K562 (cell line): ENCODE measurements around the gene ALB. TPM values are rescaled to one million over a fixed set of nuclear protein-coding genes. Genes with fewer than 3 reads are reported as not detected.
"Not testable (repeated sequence)": the region's sequence is repeated elsewhere in the genome, so short reads cannot be mapped to it uniquely, and the experiment has no call there.

Experiments used
- ATAC-seq: fragments of 200-7000 bp; cut with Tn5 transposase; 3 replicates; pipeline ENCODE4 v1.9.1; 2020; ENCODE audit warnings: moderate library complexity
- BruUV-seq: library from RNA; stranded (reverse); fragments of 400-500 nt; replicated peaks from 2 replicates; lab custom pipeline; 2021; lab: Mats Ljungman, UMichigan
- CTCF ChIA-PET: fragments of 300-600 bp; formaldehyde crosslinking; extraction: SDS; loops from one replicate; lab custom pipeline; 2021; ENCODE audit warnings: low intra/inter-chr PET ratio; lab: Yijun Ruan, JAX
- POLR2A ChIA-PET: fragments of 300-600, 350-650 bp; sonication (Branson Sonifier 250); formaldehyde crosslinking; extraction: SDS; loops from one replicate; lab custom pipeline; 2021; ENCODE audit warnings: antibody characterized with exemption, inconsistent platforms; lab: Yijun Ruan, JAX
- DNase-seq, 4 experiments: peaks; one replicate each; pipeline versions ENCODE4 v3.0.0 to v3.0.0-alpha.2; 2011 to 2018; ENCODE audit warnings: low spot score in 3 of 4, mixed read lengths in 3 of 4; ENCODE audit errors: extremely low read depth in 1 of 4
- FAIRE-seq: peaks from 2 replicates; lab custom pipeline; 2011; peaks lifted over from hg19 to GRCh38; lab: Jason Lieb, UNC
- H2AFZ ChIP-seq: 2 replicates; pipeline ENCODE4 v1.6.0; 2011; ENCODE audit warnings: low read depth, low read length, control low read depth, inconsistent platforms
- H3K27ac ChIP-seq: fragments of 200-600 bp; 3 replicates; pipeline ENCODE4 v1.8.0; 2011; ENCODE audit warnings: low read depth, mild to moderate bottlenecking, control low read depth, inconsistent platforms, low read length, moderate library complexity, mixed read lengths; ENCODE audit errors: extremely low read depth
- H3K27me3 ChIP-seq, 2 experiments: fragments of 300-600 bp in 1 of 2; 2 replicates in 1 of 2; 3 replicates in 1 of 2; pipeline versions ENCODE4 v1.6.0 to v1.8.0; 2011; ENCODE audit warnings: inconsistent platforms in 2 of 2, low read length in 2 of 2, mild to moderate bottlenecking in 1 of 2, mixed read lengths in 1 of 2, moderate library complexity in 1 of 2; ENCODE audit not compliant: control insufficient read depth in 2 of 2, insufficient read depth in 2 of 2
- H3K36me3 ChIP-seq: fragments of 300-600 bp; 3 replicates; pipeline ENCODE4 v1.8.0; 2011; ENCODE audit warnings: mild to moderate bottlenecking, low read length, inconsistent platforms; ENCODE audit not compliant: control insufficient read depth, insufficient read depth
- H3K4me1 ChIP-seq, 2 experiments: fragments of 200-600 bp in 1 of 2; replicated peaks in 1 of 2; 2 replicates in 1 of 2; 3 replicates in 1 of 2; pipeline versions ENCODE4 v1.5.1 to v1.8.0; 2011; ENCODE audit warnings: inconsistent platforms in 2 of 2, low read length in 2 of 2, mild to moderate bottlenecking in 1 of 2, mixed read lengths in 1 of 2, moderate library complexity in 1 of 2; ENCODE audit not compliant: control insufficient read depth in 2 of 2, insufficient read depth in 2 of 2
- H3K4me2 ChIP-seq: 2 replicates; pipeline ENCODE4 v1.6.1; 2011; ENCODE audit warnings: low read length, control low read depth, inconsistent platforms, mixed read lengths; ENCODE audit not compliant: insufficient read depth
- H3K4me3 ChIP-seq: fragments of 200-600 bp; sonication (generic), shearing (Covaris generic); 2 replicates; pipeline ENCODE4 v1.5.1; 2016; ENCODE audit warnings: control low read depth, inconsistent platforms
- H3K79me2 ChIP-seq: fragments of 200-600 bp; 3 replicates; pipeline ENCODE4 v1.8.0; 2011; ENCODE audit warnings: low read length, inconsistent platforms; ENCODE audit not compliant: control insufficient read depth, insufficient read depth
- H3K9ac ChIP-seq, 2 experiments: 2 replicates each; pipeline versions ENCODE4 v1.6.0 to v1.6.1; 2011; ENCODE audit warnings: low read depth in 2 of 2, low read length in 2 of 2, control low read depth in 1 of 2, inconsistent platforms in 1 of 2, mild to moderate bottlenecking in 1 of 2, mixed read lengths in 1 of 2; ENCODE audit not compliant: insufficient read depth in 1 of 2
- H3K9me1 ChIP-seq: one replicate; pipeline ENCODE4 v1.6.0; 2011; ENCODE audit warnings: inconsistent platforms, mild to moderate bottlenecking, low read length, moderate library complexity; ENCODE audit not compliant: control insufficient read depth, insufficient read depth
- H3K9me3 ChIP-seq: replicated peaks from 2 replicates; pipeline ENCODE4 v1.5.1; 2011; ENCODE audit warnings: low read depth, low read length, inconsistent platforms; ENCODE audit not compliant: control insufficient read depth, insufficient read depth
- H4K20me1 ChIP-seq: replicated peaks from 2 replicates; pipeline ENCODE4 v1.6.1; 2011; ENCODE audit warnings: low read length, inconsistent platforms, mixed read lengths; ENCODE audit not compliant: control insufficient read depth, insufficient read depth
- BMI1 ChIP-seq: fragments of 150-350 bp; IDR thresholded peaks from 2 replicates; pipeline ENCODE4 v1.6.1; 2014; ENCODE audit warnings: low read length
- CBX2 ChIP-seq: fragments of 200-600 bp; sonication (generic); IDR thresholded peaks from one replicate; pipeline ENCODE4 v1.6.1; 2012; ENCODE audit warnings: mild to moderate bottlenecking, low read length, inconsistent platforms; ENCODE audit not compliant: insufficient read depth, poor library complexity, severe bottlenecking
- CC2D1A ChIP-seq: fragments of 450-650 bp; IDR thresholded peaks from 2 replicates; pipeline ENCODE4 v1.6.1; 2017; ENCODE audit warnings: mild to moderate bottlenecking
- PHF21A ChIP-seq: fragments of 450-650 bp; IDR thresholded peaks from 2 replicates; pipeline ENCODE4 v1.6.1; 2017; ENCODE audit warnings: low read depth, borderline replicate concordance
- POLR2AphosphoS2 ChIP-seq: IDR thresholded peaks from 2 replicates; pipeline ENCODE4 v1.6.1; 2012; ENCODE audit warnings: low read length, improper control_type of control experiment
- POLR3A ChIP-seq: IDR thresholded peaks from 2 replicates; pipeline ENCODE4 v1.6.1; 2011; ENCODE audit warnings: borderline replicate concordance, mild to moderate bottlenecking, moderate library complexity; ENCODE audit not compliant: insufficient read length, insufficient read depth; ENCODE audit errors: extremely low read depth
- SREBF1 ChIP-seq: fragments of 150-350 bp; IDR thresholded peaks from 2 replicates; pipeline ENCODE4 v1.6.1; 2014; ENCODE audit warnings: antibody characterized with exemption, low read depth, low read length, borderline replicate concordance
- ZBTB12 ChIP-seq: fragments of 250-450 bp; sonication (Bioruptor Pico); IDR thresholded peaks from 2 replicates; pipeline ENCODE4 v1.4.0; 2020
- ZNF165 ChIP-seq: fragments of 250-450 bp; sonication (Bioruptor Pico); IDR thresholded peaks from 2 replicates; pipeline ENCODE4 v1.4.0; 2020; ENCODE audit warnings: borderline replicate concordance
- WGBS: fragments of 100-300 bp; shearing (Covaris generic); methylation state at CpG from one replicate; pipeline ENCODE4 v1.1.6; 2016; ENCODE audit warnings: low coverage, mixed read lengths; ENCODE audit not compliant: insufficient coverage; ENCODE audit errors: missing lambda C conversion rate; 5-methylcytosine and 5-hydroxymethylcytosine counted together
- in situ Hi-C: fragments of 300-500 bp; cut with MboI; formaldehyde crosslinking; loops from 4 replicates; pipeline ENCODE4 v1.15.0; 2018; ENCODE audit warnings: inconsistent platforms, mixed read lengths
- intact Hi-C: fragments of 100-400 bp; cut with micrococcal nuclease; formaldehyde crosslinking; loops from 2 replicates; pipeline ENCODE4 v1.14.2; 2022
- polyA plus RNA-seq, 8 experiments: library from polyadenylated mRNA; depleted of rRNA in 4 of 8; stranded (reverse) in 5 of 8; unstranded in 3 of 8; fragments of >200 nt; fragmentation: Nextera tagmentation in 2 of 8; fragmentation: Illumina TruSeq in 1 of 8; extraction: Ambion mirVana in 2 of 8; extraction: Trizol in 1 of 8; gene quantifications; 2 replicates each; pipeline versions ENCODE4 v1.2.1 to v1.2.3, GENCODE V29; 2011 to 2014; ENCODE audit warnings: inconsistent platforms in 1 of 8, missing spikeins in 1 of 8
- total RNA-seq, 7 experiments: library from RNA; depleted of rRNA in 6 of 7; stranded (reverse); fragments of >200 nt in 6 of 7; fragmentation: Illumina TruSeq in 2 of 7; extraction: Trizol in 2 of 7; gene quantifications; 2 replicates each; pipeline versions ENCODE4 v1.2.1 to v1.2.3, GENCODE V29; 2011 to 2021; ENCODE audit warnings: low replicate concordance in 1 of 7
- TF ChIP-seq, protein P1 (sequence below): sonication (generic); formaldehyde crosslinking; IDR thresholded peaks from 2 replicates; pipeline ENCODE4 v1.8.1; 2023; ENCODE audit warnings: mild to moderate bottlenecking, missing genetic modification reagents, moderate library complexity

Gene ALB
- total and polyA plus RNA-seq, 9 of the 15 experiments (the other 6 are each of a cell fraction or from before 2014, with no cell fraction given) = 0.04 to 18.5 (median 0.20) TPM; not detected in 2

- H3K27me3 ChIP-seq, H2AFZ ChIP-seq, FAIRE-seq, intact Hi-C loops, H3K36me3 ChIP-seq, H3K79me2 ChIP-seq, H4K20me1 ChIP-seq, H3K9ac ChIP-seq, CTCF ChIA-PET, H3K9me1 ChIP-seq, H3K9me3 ChIP-seq, H3K27ac ChIP-seq, H3K4me3 ChIP-seq, H3K4me1 ChIP-seq, DNase-seq, H3K4me2 ChIP-seq, ATAC-seq, BruUV-seq, in situ Hi-C loops: not testable (repeated sequence)
- POLR2A ChIA-PET = interaction anchor here (0.9 kb wide), 1 partner anchor 14 kb away, joined by 3 read pairs; no protein-coding TSS in a partner anchor
- 20% methylated on average over 8 of the region's 8 CpGs for WGBS
Observed at GRCh38 chr4:73369506-73370199, 34.4 kb upstream of the ALB start.

DNA sequence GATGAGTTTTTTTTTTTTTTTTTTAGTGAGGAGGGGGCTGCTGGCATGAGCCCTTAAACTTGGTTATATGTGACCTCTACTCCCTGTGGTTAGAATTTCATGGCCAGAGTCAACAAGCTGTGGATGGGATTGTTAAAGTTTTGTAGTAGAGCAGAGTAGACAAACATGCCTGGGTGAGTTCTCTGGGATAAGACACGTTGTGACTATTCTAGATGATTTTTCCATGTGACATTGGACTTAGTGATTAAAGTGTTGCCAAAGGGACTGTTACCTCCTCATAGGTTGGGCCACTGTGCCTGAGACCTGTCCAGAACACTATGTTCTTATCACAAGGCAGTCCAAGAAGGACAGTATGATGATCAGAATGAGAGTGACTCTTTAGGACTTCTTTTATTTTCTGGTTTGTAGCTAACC lies 28.8 kb upstream of the ALB start:
- no TSS peak for BruUV-seq
- TF ChIP-seq BMI1 (no peak), CBX2 (no peak), POLR2AphosphoS2 (no peak), POLR3A (no peak), SREBF1 (no peak), CC2D1A (no peak), PHF21A (no peak), ZBTB12 (CRISPR knock-in tag) (no peak), ZNF165 (no peak)
- TF ChIP-seq, protein P1, sequence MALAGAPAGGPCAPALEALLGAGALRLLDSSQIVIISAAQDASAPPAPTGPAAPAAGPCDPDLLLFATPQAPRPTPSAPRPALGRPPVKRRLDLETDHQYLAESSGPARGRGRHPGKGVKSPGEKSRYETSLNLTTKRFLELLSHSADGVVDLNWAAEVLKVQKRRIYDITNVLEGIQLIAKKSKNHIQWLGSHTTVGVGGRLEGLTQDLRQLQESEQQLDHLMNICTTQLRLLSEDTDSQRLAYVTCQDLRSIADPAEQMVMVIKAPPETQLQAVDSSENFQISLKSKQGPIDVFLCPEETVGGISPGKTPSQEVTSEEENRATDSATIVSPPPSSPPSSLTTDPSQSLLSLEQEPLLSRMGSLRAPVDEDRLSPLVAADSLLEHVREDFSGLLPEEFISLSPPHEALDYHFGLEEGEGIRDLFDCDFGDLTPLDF (CRISPR knock-in tag) = no peak

More for the DNA sequence above, 28.8 kb upstream of the ALB start:
- POLR2A ChIA-PET = no interaction called here
- Histone ChIP-seq H4K20me1 (no peaks in the 10 kb centered on the region), H3K4me3 (no peak overlapping the region), H3K36me3 (no peaks in the 10 kb centered on the region), H3K9me1 (no peaks in the 10 kb centered on the region), H2AFZ (no peak overlapping the region), H3K79me2 (no peaks in the 10 kb centered on the region), H3K4me1 (no peaks in the 10 kb centered on the region), H3K4me2 (no peak overlapping the region), H3K27me3 (no peaks in the 10 kb centered on the region), H3K9ac (no peak overlapping the region), H3K27ac (no peak overlapping the region), H3K9me3 (no peaks in the 10 kb centered on the region)
- intact Hi-C loops (no loop called here), in situ Hi-C loops (no loop called here)
- ATAC-seq (no peak), FAIRE-seq (no peak), DNase-seq (no peak)
- 0% methylated on average over 1 of the region's 1 CpG for WGBS
- CTCF ChIA-PET = no interaction called here
